AG04450 (cell line): ENCODE measurements around the gene CLMP. TPM values are rescaled to one million over a fixed set of nuclear protein-coding genes. Genes with fewer than 3 reads are reported as not detected.
"Not testable (repeated sequence)": the region's sequence is repeated elsewhere in the genome, so short reads cannot be mapped to it uniquely, and the experiment has no call there.

ENCODE experiments used
- CTCF ChIA-PET: fragments of 300-600, 350-600 bp; formaldehyde crosslinking; extraction: SDS; loops from one replicate; lab custom pipeline; 2022; ENCODE audit warnings: antibody characterized with exemption, inconsistent platforms; lab: Charles Lee
- POLR2A ChIA-PET: fragments of 350-600 bp; formaldehyde crosslinking; extraction: SDS; loops from one replicate; lab custom pipeline; 2021; ENCODE audit warnings: antibody characterized with exemption, inconsistent platforms; lab: Yijun Ruan, JAX
- DNase-seq: peaks from one replicate; pipeline ENCODE4 v3.0.0-alpha.2; 2011; ENCODE audit warnings: low read depth, low spot score
- H3K27ac ChIP-seq: one replicate; pipeline ENCODE4 v1.5.1; 2012; ENCODE audit warnings: low read depth, low read length, control low read depth
- H3K27me3 ChIP-seq: one replicate; pipeline ENCODE4 v1.6.0; 2012; ENCODE audit warnings: low read length; ENCODE audit not compliant: control insufficient read depth, insufficient read depth
- H3K4me3 ChIP-seq: 2 replicates; pipeline ENCODE4 v1.5.1; 2011; ENCODE audit warnings: mild to moderate bottlenecking, low read depth, low read length, control low read depth
- H3K9me3 ChIP-seq: 2 replicates; pipeline ENCODE4 v1.5.1; 2012; ENCODE audit warnings: low read length; ENCODE audit not compliant: control insufficient read depth, insufficient read depth
- CTCF ChIP-seq: IDR thresholded peaks from 2 replicates; pipeline ENCODE4 v1.5.1; 2011; ENCODE audit warnings: low read depth, low read length, control low read depth, inconsistent platforms
- polyA plus RNA-seq: library from polyadenylated mRNA; depleted of rRNA; stranded (reverse); fragments of >200 nt; gene quantifications from 2 replicates; pipeline ENCODE4 v1.2.3, GENCODE V29; 2011

The CLMP gene
- polyA plus RNA-seq, 1 experiment, result 288 TPM

GRCh38 chr11:123093739-123094138, 101.3 kb downstream of the CLMP start:
- Histone ChIP-seq H3K4me3 (no peak overlapping the region), H3K27me3 (no peaks in the 10 kb centered on the region), H3K9me3 (no peaks in the 10 kb centered on the region), H3K27ac (no peak overlapping the region)
- ChIA-PET CTCF (interaction anchor here (1.0 to 2.2 kb wide), 4 partner anchors 9 to 168 kb away, joined by 5 to 13 read pairs (median 6); no protein-coding TSS in a partner anchor), POLR2A (no interaction called here)
- TF ChIP-seq CTCF, result no peak
- no peak for DNase-seq

- ChIA-PET CTCF (interaction anchor here (0.7 to 2.1 kb wide), 2 partner anchors 12 to 170 kb away, joined by 6 to 7 read pairs; no protein-coding TSS in a partner anchor), POLR2A (no interaction called here)
- H3K27me3 ChIP-seq, result no peaks in the 10 kb centered on the region
Observed at GRCh38 chr11:123091506-123091905, 103.5 kb downstream of the CLMP start.

DNA sequence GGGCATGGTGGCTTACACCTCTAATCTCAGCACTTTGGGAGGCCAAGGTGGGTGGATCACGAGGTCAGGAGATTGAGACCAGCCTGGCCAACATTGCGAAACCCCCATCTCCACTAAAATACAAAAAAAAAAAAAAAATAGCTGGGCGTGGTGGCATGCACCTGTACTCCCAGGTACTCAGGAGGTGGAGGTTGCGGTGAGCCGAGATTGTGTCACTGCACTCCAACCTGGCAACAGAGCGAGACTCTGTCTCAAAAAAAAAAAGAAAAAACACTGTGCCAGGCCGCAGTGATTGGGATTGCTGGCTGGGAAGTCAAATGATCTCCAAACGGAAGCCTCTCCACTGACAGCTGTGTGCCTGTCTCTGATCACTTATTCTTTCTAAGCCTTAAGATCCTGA, 104.9 kb downstream of the CLMP start:
- POLR2A ChIA-PET, H3K27ac ChIP-seq, H3K27me3 ChIP-seq, DNase-seq, H3K9me3 ChIP-seq, H3K4me3 ChIP-seq: not testable (repeated sequence)
- CTCF ChIA-PET, result interaction anchor here (2.1 kb wide), 1 partner anchor 171 kb away, joined by 7 read pairs; no protein-coding TSS in a partner anchor

More at GRCh38 chr11:123091506-123091905, 103.5 kb downstream of the CLMP start:
- H3K4me3 ChIP-seq, result no peak overlapping the region
- no peak for TF ChIP-seq CTCF
- DNase-seq, result no peak
- no peak overlapping the region for H3K27ac ChIP-seq
- H3K9me3 ChIP-seq, result no peaks in the 10 kb centered on the region

- POLR2A ChIA-PET, H3K4me3 ChIP-seq, H3K27me3 ChIP-seq, DNase-seq, H3K9me3 ChIP-seq: not testable (repeated sequence)
- CTCF ChIA-PET, result interaction anchor here (0.7 to 1.5 kb wide), 2 partner anchors 14 to 158 kb away, joined by 5 to 6 read pairs; no protein-coding TSS in a partner anchor
- H3K27ac ChIP-seq, result peak overlapping the region; percentile 2
Observed at GRCh38 chr11:123088896-123089295, 106.2 kb downstream of the CLMP start.

DNA sequence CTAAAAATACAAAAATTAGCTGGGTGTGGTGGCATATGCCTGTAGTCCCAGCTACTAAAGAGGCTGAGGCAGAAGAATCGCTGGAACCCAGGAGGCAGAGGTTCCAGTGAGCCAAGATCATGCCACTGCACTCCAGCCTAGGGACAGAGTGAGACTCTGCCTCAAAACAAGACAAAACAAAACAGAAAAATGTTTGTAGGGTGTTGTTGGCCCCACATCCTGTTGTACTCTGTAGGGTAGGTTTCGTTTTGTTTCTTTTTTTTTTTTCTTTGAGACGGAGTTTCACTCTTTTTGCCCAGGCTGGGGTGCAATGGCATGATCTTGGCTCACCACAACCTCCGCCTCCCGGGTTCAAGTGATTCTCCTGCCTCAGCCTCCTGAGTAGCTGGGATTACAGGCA, 107.4 kb downstream of the CLMP start:
- H3K4me3 ChIP-seq, POLR2A ChIA-PET, H3K27me3 ChIP-seq, H3K9me3 ChIP-seq, DNase-seq, H3K27ac ChIP-seq: not testable (repeated sequence)
- CTCF ChIA-PET, result interaction anchor here (0.7 kb wide), 1 partner anchor 391 kb away, joined by 3 read pairs; no protein-coding TSS in a partner anchor

DNA sequence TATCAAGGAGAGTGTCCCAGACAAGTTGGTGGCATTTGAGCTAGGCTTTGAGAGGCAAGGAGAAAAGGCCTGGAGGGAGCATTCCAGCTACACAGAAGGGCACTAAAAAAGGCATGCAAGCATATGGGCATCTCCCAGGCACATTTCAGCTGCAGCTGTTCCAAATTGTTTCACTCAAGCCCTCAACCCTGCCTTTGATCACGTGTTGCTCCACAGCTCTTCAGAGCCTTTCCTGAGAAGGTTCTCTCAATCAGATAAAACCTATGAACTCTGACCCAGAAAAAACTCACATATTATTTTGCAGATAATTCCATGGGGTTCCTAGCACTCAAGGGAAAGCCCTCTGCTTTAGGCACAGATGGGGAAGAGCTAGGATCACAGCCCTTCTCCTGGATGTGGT, 108.7 kb downstream of the CLMP start:
- Histone ChIP-seq H3K27ac (no peak overlapping the region), H3K27me3 (no peaks in the 10 kb centered on the region), H3K4me3 (no peak overlapping the region), H3K9me3 (no peaks in the 10 kb centered on the region)
- DNase-seq, result no peak
- CTCF ChIA-PET, result interaction anchor here (1.0 to 2.2 kb wide), 3 partner anchors 17 to 175 kb away, joined by 3 to 5 read pairs (median 5); no protein-coding TSS in a partner anchor
- POLR2A ChIA-PET, result interaction anchor here (0.7 kb wide), 1 partner anchor 469 kb away, joined by 10 read pairs; no protein-coding TSS in a partner anchor
- TF ChIP-seq CTCF, result no peak
